NCI-H2196 (cell line): ENCODE data around the gene DENR.

Source experiments
- DNase-seq: peaks from one replicate; lab custom pipeline; 2025; ENCODE audit not compliant: unreplicated experiment; lab: John Stamatoyannopoulos, UW

DENR gene

GRCh38 chr12:122813310-122813713 lies 60.7 kb downstream of the DENR start:
- no peak for DNase-seq

DNA sequence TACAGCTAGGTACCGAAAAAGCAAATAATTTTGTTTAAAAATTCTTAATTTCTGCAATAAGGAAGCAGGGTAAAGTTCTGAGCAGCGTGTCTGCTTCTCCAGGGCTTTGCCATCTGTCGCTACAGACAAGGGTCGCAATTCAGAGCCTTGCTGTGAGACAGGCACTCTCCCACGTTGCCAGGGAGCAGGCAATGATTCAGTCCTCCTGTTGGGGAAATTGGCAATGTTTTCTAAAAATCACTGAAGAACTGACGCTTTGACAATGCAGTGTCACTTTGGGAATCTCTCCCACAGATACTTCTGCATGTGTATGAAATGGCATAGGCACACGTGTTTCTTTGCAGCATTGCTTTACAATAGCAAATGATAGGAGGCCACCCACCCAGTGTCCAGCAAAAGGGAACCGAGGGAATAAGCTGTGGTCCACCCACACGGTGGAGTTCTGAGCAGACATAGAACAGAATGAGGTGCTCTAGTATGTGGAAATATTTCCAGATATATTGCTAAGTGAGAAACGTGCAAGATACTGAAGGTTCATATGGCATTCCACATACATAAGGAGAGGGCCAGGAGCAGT lies 66.7 kb downstream of the DENR start:
- DNase-seq: no peak

DNA sequence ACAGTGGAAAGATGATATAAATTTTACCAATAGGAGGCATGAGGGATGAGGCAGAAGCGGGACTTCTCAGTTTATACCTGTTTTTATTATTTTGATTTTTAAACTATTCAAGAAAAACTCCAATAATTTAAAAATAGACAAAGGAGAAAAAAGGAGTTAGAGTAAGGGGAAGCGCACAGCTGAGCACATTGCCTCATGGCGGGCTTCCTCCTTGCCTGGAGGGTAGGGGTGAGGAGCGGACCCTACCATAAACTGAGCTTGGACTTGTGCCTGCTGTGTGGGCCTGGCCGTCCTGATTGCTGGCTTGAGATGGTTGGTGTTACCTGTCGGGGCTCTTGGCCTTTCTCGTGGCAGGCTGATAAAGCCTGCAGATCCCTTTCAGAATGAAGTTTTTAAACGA lies 67.5 kb downstream of the DENR start:
- no peak for DNase-seq
